Measurements from ENCODE around the gene NR1H2.

Gene NR1H2

GRCh38 chr19:50410109-50410508, 33.9 kb downstream of the NR1H2 start:
- DNase-seq (ENCODE audit: low spot score), result no peak

GRCh38 chr19:50412419-50412818, 36.2 kb downstream of the NR1H2 start:
- no peak for TF ChIP-seq CTCF (IDR thresholded peaks at IDR 0.05)
- DNase-seq (ENCODE audit: low spot score), result no peak
- no peak overlapping the region for H3K27ac ChIP-seq
- H3K4me3 ChIP-seq, result no peak overlapping the region

More at GRCh38 chr19:50410109-50410508, 33.9 kb downstream of the NR1H2 start:
- Histone ChIP-seq H3K27ac (no peak overlapping the region), H3K4me3 (no peak overlapping the region)
- no peak for TF ChIP-seq CTCF (IDR thresholded peaks at IDR 0.05)

- TF ChIP-seq CTCF (IDR thresholded peaks at IDR 0.05), result no peak
- no peak for DNase-seq (ENCODE audit: low spot score)
- Histone ChIP-seq H3K27ac (no peak overlapping the region), H3K4me3 (no peak overlapping the region)
Observed at GRCh38 chr19:50413096-50413495, 36.8 kb downstream of the NR1H2 start.

GRCh38 chr19:50413531-50413930, 37.3 kb downstream of the NR1H2 start:
- no peak for TF ChIP-seq CTCF (IDR thresholded peaks at IDR 0.05)
- Histone ChIP-seq H3K4me3 (no peak overlapping the region), H3K27ac (no peak overlapping the region)
- no peak for DNase-seq (ENCODE audit: low spot score)

GRCh38 chr19:50414864-50415660, 38.8 kb downstream of the NR1H2 start:
- H3K4me3 ChIP-seq, result peak overlapping the region; percentile 17

GRCh38 chr19:50415661-50416033, 39.4 kb downstream of the NR1H2 start:
- peak overlapping the region; percentile 17 for H3K4me3 ChIP-seq
- no peak overlapping the region for H3K27ac ChIP-seq
- TF ChIP-seq CTCF (IDR thresholded peaks at IDR 0.05), result no peak
- no peak for DNase-seq (ENCODE audit: low spot score)

More at GRCh38 chr19:50414864-50415660, 38.8 kb downstream of the NR1H2 start:
- peak; percentile 85 for TF ChIP-seq CTCF (IDR thresholded peaks at IDR 0.05)
- DNase-seq (ENCODE audit: low spot score), result no peak
- no peak overlapping the region for H3K27ac ChIP-seq
